GM18511 (cell line): ENCODE measurements around the gene ZDHHC7.

Experiments
- ATAC-seq: cut with Tn5 transposase; IDR thresholded peaks from one replicate; pipeline ENCODE4 v1.9.1; 2021; ENCODE audit warnings: mild to moderate bottlenecking, moderate library complexity; ENCODE audit not compliant: unreplicated experiment

ZDHHC7 gene

DNA sequence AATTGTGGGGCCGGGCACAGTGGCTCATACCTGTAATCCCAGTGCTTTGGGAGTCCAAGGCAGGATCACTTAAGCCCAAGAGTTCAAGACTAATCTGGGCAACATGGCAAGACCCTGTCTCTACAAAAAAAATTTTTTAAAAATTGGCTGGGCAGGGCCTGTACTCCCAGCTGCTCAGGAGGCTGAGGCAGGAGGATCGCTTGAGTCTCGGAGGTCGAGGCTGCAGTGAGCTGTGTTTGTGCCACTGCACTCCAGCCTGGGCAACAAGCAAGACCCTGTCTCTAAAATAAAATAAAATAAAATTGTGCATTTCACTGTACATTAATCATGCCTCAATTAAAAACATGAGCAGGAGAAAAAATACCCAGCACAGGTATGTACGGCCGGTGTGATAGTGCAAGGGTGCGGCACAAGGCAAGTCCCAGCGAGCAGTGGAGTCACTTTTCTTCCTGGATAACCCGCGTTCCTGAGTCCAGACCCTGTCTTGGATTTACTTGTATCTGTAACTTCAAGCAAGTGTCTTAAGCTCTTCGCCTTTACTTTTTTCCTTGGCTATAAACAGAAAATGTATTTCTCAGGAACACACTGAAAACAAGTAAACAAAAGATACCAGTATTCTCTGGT lies 11.4 kb downstream of the ZDHHC7 start:
- no peak for ATAC-seq

- no peak for ATAC-seq
These were observed 12.1 kb downstream of the ZDHHC7 start for GRCh38 chr16:84999200-84999599.

DNA sequence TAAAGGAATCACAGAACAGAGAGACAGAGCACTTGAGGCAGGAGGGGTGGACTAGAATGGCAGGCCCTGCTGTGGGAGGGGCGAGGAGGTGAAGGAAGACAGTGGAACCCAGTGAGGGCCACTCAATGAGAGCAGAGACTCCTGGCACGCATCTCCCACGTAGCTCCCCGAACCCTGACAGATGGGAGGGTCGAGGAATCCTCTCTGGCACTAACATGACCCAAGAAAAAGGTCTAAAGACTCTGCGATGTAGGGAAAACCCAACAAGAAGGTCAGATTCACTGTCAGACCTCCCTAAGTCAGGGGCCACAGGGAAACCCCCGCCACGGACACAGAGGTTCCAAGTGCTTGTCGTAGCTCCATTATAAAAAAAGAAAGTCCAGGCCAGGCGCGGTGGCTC lies 15.0 kb downstream of the ZDHHC7 start:
- no peak for ATAC-seq

GRCh38 chr16:84995663-84996062 lies 15.7 kb downstream of the ZDHHC7 start:
- no peak for ATAC-seq

- no peak for ATAC-seq
These were observed 17.4 kb downstream of the ZDHHC7 start for GRCh38 chr16:84993926-84994325.

- ATAC-seq, result no peak
These were observed 18.6 kb downstream of the ZDHHC7 start for GRCh38 chr16:84992717-84993075.

GRCh38 chr16:84990782-84991181 lies 20.6 kb downstream of the ZDHHC7 start:
- ATAC-seq, result no peak

DNA sequence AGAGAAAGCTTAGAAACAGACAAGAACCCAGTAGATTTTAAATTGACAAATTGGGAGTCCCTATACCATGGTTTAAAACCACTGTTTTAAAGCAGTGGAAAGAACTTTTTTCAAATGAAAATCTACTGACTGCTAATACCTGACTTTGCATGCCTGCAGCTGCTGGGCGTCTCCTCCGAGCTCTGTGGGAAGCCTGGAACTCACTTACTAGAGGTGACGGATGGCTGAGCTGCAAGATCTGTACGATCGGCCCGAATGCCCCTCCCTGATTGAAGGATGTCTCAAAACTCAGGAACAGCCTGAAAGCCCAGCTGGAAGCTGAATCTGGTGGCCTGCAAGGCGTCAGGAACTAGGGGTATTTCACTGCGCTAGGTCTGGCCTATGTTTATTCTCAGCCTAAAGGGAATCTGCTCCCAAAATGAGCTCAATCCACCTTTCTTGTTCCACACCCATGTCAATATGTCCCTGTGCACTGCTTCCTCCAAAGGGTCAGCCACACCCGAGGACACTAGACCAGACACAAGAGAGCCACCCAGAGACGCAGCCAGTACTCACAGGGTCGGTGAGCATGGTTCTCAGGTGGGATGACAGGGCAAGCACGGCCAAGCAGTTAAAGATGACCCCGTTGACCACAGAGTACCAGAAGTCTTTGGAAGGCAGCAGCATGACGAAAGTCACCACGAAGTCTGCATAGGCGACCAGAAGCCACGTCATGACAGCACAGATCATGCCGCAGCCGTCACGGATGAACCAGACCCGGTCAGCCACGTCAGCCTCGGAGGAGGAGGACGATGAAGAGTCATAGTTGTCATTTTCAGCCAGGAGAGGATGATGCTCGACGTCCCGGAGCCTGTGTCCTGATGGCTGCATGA lies 21.4 kb downstream of the ZDHHC7 start:
- ATAC-seq, result no peak

- ATAC-seq, result no peak
These were observed 22.8 kb downstream of the ZDHHC7 start for GRCh38 chr16:84988328-84989080.

- ATAC-seq, result no peak
These were observed 24.5 kb downstream of the ZDHHC7 start for GRCh38 chr16:84986879-84987278.

GRCh38 chr16:84986102-84986501 lies 25.2 kb downstream of the ZDHHC7 start:
- no peak for ATAC-seq

DNA sequence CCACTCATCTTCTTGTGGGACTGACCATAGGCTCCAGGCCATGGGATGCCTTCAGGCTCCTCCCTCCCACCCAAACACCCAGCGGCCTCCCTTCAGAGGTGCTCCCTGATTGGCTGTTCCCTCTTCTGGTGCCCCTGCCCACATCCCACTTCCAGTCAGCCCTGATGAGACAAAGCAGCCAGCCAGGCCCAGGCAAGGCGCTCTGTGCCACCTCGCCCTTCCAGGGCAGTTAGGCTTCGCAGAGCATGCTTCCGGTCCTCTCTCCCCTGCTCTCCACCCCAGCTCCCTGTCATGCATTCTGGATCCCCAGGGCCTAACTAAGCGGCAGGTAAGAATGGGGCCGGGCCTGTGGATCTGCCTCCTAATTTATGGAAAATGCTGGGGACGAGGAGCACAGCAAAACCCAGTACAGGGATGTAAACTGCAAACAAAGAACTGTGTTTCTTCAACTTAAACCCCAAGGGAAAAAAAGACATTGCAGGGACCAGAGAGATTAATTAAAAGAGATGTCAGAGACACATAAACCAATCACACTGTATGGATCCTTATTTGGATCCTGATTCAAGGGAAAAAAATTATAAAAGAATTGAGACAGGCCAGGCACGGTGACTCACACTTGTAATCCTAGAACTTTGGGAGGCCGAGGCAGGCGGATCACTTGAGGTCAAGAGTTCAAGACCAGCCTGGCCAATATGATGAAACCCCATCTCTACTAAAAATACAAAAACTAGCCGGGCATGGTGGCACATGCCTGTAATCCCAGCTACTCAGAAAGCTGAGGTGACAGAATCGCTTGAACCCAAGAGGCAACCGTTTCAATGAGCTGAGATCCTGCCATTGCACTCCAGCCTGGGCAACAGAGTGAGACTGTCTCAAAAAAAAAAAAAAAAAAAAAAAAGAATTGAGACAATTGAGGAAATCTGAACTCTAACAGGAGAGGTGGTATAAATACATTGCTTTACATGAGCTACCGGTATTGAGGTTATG lies 26.0 kb downstream of the ZDHHC7 start:
- ATAC-seq, result no peak

- ATAC-seq, result no peak
These were observed 28.9 kb downstream of the ZDHHC7 start for GRCh38 chr16:84982434-84982833.

DNA sequence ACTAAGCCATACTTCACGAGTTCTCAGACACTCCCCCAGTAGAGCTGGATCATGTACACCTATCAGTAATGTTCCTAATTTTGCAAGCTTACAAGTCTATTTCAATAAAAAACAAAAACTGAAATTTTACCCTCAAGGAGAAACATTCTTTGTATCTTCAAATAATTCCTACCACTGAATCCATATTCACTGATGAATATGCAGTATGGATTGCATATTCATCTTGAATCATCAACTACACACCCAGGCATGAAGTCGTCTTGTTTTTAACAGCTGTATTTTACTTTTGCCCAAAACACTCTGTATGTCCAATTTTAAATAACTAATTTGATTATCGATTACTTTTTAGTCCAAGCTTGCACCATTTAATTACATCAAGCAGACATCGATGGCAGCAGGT lies 31.8 kb downstream of the ZDHHC7 start:
- no peak for ATAC-seq

GRCh38 chr16:84976644-84977400 lies 34.5 kb downstream of the ZDHHC7 start:
- no peak for ATAC-seq

GRCh38 chr16:84975522-84975921 lies 35.8 kb downstream of the ZDHHC7 start:
- ATAC-seq, result no peak

GRCh38 chr16:84975066-84975465 lies 36.3 kb downstream of the ZDHHC7 start:
- ATAC-seq, result no peak

- no peak for ATAC-seq
These were observed 37.4 kb downstream of the ZDHHC7 start for GRCh38 chr16:84973776-84974523.

DNA sequence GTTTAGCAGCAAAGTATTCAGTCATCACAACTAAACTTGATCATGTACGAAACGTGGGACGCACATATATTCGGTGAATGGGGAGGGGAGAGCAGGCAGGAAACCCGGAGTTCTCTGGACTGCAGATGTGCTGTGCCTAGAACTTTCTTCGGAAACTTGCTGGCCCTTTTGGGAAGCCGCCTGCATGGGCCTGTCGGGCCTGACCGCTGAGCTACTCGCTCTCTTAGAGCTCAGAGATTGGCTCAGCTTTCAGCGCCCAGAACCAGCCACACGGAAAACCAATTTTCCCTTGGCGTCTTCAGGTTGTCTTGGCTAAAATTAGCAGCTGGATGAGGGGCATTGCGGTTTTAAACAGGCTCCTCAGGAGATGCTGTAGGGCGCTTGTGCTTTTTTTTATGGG lies 38.1 kb downstream of the ZDHHC7 start:
- ATAC-seq, result no peak
